Erythroblast (primary cell): ENCODE data around the gene TRIP13.
"Not testable (repeated sequence)": the region's sequence is repeated elsewhere in the genome, so short reads cannot be mapped to it uniquely, and the experiment has no call there.

Source experiments
- DNase-seq, 2 experiments: peaks; one replicate each; lab custom pipeline; 2025; lab: John Stamatoyannopoulos, UW
- GATA1 ChIP-seq: IDR thresholded peaks from 2 replicates; pipeline ENCODE4 v1.6.1; 2011; ENCODE audit warnings: low read depth, mild to moderate bottlenecking, control low read depth, low read length, moderate library complexity
- POLR2A ChIP-seq: IDR thresholded peaks from 2 replicates; pipeline ENCODE4 v1.6.1; 2011; ENCODE audit warnings: mild to moderate bottlenecking, low read length

Gene TRIP13

GRCh38 chr5:909086-909485 is 16.4 kb downstream of the TRIP13 start:
- TF ChIP-seq GATA1, result no peak
- TF ChIP-seq POLR2A, result no peak
- no peak for DNase-seq

GRCh38 chr5:909994-910768 is 17.5 kb downstream of the TRIP13 start:
- no peak for DNase-seq
- no peak for TF ChIP-seq GATA1
- TF ChIP-seq POLR2A, result no peak

- DNase-seq, result no peak
These were observed 18.1 kb downstream of the TRIP13 start for GRCh38 chr5:910769-911160.

GRCh38 chr5:911601-912000 is 18.9 kb downstream of the TRIP13 start:
- no peak for DNase-seq
- TF ChIP-seq POLR2A, result no peak
- no peak for TF ChIP-seq GATA1

More at GRCh38 chr5:910769-911160, 18.1 kb downstream of the TRIP13 start:
- TF ChIP-seq POLR2A, result no peak
- TF ChIP-seq GATA1, result no peak

GRCh38 chr5:912280-913091 is 19.8 kb downstream of the TRIP13 start:
- peak; percentile 29 to 53 for DNase-seq
- no peak for TF ChIP-seq POLR2A
- no peak for TF ChIP-seq GATA1

- no peak for DNase-seq
- TF ChIP-seq GATA1 (no peak), POLR2A (no peak)
These were observed 21.5 kb downstream of the TRIP13 start for GRCh38 chr5:914174-914573.

GRCh38 chr5:914612-915011 is 21.9 kb downstream of the TRIP13 start:
- no peak for DNase-seq
- TF ChIP-seq GATA1, result no peak
- no peak for TF ChIP-seq POLR2A

GRCh38 chr5:915346-915745 is 22.7 kb downstream of the TRIP13 start:
- not testable (repeated sequence) for DNase-seq

GRCh38 chr5:915946-916345 is 23.3 kb downstream of the TRIP13 start:
- TF ChIP-seq POLR2A (no peak), GATA1 (no peak)
- DNase-seq, result no peak

GRCh38 chr5:916441-917293 is 24.0 kb downstream of the TRIP13 start:
- no peak for TF ChIP-seq GATA1
- TF ChIP-seq POLR2A, result no peak
- peak; percentile 16 to 64 for DNase-seq

GRCh38 chr5:918717-919116 is 26.0 kb downstream of the TRIP13 start:
- DNase-seq, result not testable (repeated sequence)

- TF ChIP-seq GATA1, result no peak
- TF ChIP-seq POLR2A, result no peak
These were observed 26.8 kb downstream of the TRIP13 start for GRCh38 chr5:919356-920000.

GRCh38 chr5:920321-920720 is 27.6 kb downstream of the TRIP13 start:
- DNase-seq, result no peak
- no peak for TF ChIP-seq POLR2A
- TF ChIP-seq GATA1, result no peak

More at GRCh38 chr5:919356-920000, 26.8 kb downstream of the TRIP13 start:
- DNase-seq, result no peak
